Activated naive CD4-positive, alpha-beta T cell treated with anti-CD3 and anti-CD28 coated beads, Interleukin-2, amount 50 U/mL, for 72 hours (primary cell): Measurements from ENCODE around the gene MYDGF. TPM values are rescaled to one million over a fixed set of nuclear protein-coding genes. Genes with fewer than 3 reads are reported as not detected.
A peak's percentile ranks its signal among the peaks of the same experiment; 100 is the strongest.

Experiments
- ATAC-seq, 2 donors: fragments of 150-1000 bp; cut with Tn5 transposase; 2 replicates each; pipeline ENCODE4 v1.10.0; 2021; ENCODE audit warnings: mild to moderate bottlenecking in 2 of 2, moderate library complexity in 2 of 2
- DNase-seq, 2 donors: peaks; one replicate each; pipeline ENCODE4 v3.0.0; 2021 to 2022; ENCODE audit warnings: low spot score in 2 of 2
- H3K27ac Mint-ChIP-seq, 2 donors: one replicate each; pipeline ENCODE4 v1.8.0; 2022; ENCODE audit warnings: mild to moderate bottlenecking in 2 of 2, mixed read lengths in 2 of 2
- H3K36me3 Mint-ChIP-seq, 2 donors: one replicate each; pipeline ENCODE4 v1.8.0; 2022; ENCODE audit warnings: mixed read lengths in 2 of 2
- H3K9me3 Mint-ChIP-seq, 2 donors: one replicate each; pipeline ENCODE4 v1.8.0; 2022; ENCODE audit warnings: mixed read lengths in 2 of 2
- total RNA-seq, 2 donors: library from RNA; stranded (reverse); gene quantifications; one replicate each; pipeline ENCODE4 v1.2.3, GENCODE V29; 2022

MYDGF gene
- total RNA-seq, 2 donors from 2014 or later, result 40.2 to 48.5 TPM

DNA sequence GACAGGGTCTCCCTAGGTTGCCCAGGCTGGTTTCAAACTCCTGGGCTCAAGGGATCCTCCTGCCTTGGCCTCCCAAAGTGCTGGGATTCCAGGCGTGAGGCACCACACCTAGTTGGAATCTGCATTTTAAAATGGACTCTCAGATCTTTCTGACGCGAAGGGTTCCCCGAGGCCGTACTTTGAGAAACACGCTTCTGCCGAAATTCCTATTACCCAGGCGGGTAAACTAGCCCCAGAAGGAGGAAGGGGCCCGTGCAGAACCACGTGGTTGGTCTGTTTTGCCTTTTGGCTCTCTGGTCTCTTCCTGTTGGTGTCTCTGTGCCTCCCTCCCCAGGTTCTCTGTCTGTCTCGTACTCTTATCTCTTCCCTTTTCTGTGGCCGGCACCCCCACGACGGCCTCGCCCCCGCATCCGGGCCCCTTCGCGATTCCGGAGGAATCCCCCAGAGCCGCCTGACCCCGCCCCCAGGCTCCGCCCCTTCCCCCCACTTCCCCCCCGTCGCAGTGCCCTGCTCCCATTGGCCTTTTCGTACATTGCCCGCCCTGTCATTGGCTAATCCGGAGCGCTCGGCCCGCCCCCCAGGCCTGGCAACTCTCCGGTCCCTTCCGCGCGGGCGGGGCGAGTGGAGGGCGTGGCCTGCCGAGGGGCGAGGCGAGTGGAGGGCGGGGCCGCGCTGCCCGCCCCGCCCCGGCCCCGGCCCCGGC, 31.2 kb downstream of the MYDGF start, which contains the start of gene TNFAIP8L1:
TNFAIP8L1 (plus strand) TSS at position 689 of the 703 bp plus-strand sequence. CDS start 12,354 bp downstream, outside the sequence.
- DNase-seq, result peak; percentile 99 to 100
- Mint-ChIP-seq H3K36me3 (peaks cover 0 to 5% of the 10 kb centered on the region in 2 donors), H3K27ac (peak within 1 kb of the TSS; percentile 97 to 99), H3K9me3 (no peaks in the 10 kb centered on the region)
- ATAC-seq, result peak; percentile 88 to 92

DNA sequence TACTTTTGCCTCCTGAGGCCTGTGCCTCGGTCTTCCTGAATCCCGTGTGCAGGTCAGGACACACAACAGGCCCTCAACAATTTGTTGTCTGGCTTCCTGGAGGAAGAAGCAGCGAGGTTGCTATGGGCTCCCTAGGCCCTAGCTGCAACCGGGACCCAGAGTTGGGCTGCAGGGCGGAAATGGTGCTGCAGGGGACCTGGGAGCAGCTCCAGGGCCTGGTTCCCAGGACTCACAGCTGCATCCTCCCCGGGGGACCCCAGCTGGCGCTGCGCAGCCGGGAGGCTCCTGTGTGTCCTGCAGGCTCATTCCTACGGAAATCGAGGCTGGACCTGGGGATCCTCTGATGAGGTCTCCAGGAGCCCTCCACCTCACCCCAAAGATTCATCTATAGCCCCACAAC, 31.8 kb downstream of the MYDGF start:
- no peaks in the 10 kb centered on the region for H3K9me3 Mint-ChIP-seq

DNA sequence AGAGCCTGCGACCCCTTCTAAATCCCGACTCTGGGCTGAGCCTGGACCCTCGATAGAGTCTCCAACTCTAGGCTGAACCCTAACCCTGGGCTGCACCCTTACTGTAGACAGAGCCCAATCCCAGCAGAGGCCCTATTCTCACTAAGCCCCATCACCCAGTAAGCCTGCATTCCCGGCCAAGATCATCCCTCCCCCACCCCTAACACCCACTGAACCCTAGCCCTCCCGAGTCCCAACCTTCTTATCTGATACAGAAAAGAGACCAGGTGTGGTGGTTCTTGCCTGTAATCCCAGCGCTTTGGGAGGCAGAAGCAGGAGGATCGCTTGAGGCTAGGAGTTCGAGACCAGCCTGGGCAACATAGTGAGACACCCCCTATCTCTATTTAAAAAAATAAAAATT, 33.4 kb downstream of the MYDGF start:
- H3K36me3 Mint-ChIP-seq, result peaks cover 0 to 5% of the 10 kb centered on the region in 2 donors
- no peaks in the 10 kb centered on the region for H3K9me3 Mint-ChIP-seq
- H3K27ac Mint-ChIP-seq, result peak overlapping the region in 1 of 2 donors; percentile 39
- DNase-seq (no peak), ATAC-seq (no peak)

More for the DNA sequence above, 31.8 kb downstream of the MYDGF start:
- ATAC-seq, result no peak
- peak overlapping the region; percentile 97 to 99 for H3K27ac Mint-ChIP-seq
- DNase-seq, result no peak
- peaks cover 0 to 5% of the 10 kb centered on the region in 2 donors for H3K36me3 Mint-ChIP-seq

DNA sequence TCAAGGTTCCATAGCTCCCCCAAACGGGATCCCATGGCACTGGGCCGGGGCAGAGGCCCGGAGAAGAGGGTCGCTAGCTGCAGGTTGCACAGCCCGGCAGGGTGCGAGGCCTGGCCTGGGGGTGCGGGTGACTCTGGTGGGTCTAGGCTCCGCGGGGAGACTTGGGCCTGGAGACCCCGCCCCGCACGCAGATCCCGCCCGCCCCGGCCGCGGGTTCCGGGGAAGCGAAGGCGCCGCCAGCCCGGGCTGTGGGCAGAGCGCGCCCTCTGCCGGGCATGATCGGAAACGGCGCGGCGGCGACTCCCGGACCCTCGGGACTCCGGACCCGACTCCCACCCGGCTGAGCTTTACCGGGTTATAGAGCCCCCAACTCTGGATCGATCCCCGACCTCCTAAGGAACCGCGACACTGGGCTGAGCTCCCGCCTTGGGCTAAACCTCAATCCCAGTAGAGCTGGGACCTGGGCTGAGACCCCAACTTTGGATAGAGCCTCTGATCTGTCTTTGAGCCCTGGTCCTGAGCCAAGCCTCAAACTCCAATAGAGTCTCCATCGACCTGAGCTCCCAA, 33.9 kb downstream of the MYDGF start:
- Mint-ChIP-seq H3K27ac (peak overlapping the region in 1 of 2 donors; percentile 39), H3K9me3 (no peaks in the 10 kb centered on the region), H3K36me3 (peaks cover 0 to 5% of the 10 kb centered on the region in 2 donors)
- DNase-seq, result peak; percentile 82 to 91
- peak; percentile 16 to 27 for ATAC-seq

DNA sequence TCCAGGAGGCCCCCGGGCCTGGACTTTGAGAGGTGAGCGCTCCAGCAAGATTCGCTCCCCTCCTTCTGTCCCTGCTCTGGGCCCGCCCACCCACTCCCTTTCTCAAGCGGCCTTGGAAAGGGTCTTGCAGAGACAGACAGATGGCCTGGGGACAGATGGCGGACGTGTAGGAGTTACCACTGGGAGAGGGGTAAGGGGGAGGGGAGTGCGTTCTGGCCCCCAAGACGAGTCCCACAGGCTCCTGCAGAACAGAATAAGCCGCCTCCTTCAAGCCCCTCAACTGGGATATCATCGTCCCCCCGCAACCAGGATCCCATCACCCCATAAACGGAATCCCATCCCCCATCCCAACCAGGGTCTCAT, 34.4 kb downstream of the MYDGF start:
- ATAC-seq (no peak), DNase-seq (no peak)
- peaks cover 0 to 5% of the 10 kb centered on the region in 2 donors for H3K36me3 Mint-ChIP-seq
- H3K27ac Mint-ChIP-seq, result peak overlapping the region in 1 of 2 donors; percentile 39
- H3K9me3 Mint-ChIP-seq, result no peaks in the 10 kb centered on the region

DNA sequence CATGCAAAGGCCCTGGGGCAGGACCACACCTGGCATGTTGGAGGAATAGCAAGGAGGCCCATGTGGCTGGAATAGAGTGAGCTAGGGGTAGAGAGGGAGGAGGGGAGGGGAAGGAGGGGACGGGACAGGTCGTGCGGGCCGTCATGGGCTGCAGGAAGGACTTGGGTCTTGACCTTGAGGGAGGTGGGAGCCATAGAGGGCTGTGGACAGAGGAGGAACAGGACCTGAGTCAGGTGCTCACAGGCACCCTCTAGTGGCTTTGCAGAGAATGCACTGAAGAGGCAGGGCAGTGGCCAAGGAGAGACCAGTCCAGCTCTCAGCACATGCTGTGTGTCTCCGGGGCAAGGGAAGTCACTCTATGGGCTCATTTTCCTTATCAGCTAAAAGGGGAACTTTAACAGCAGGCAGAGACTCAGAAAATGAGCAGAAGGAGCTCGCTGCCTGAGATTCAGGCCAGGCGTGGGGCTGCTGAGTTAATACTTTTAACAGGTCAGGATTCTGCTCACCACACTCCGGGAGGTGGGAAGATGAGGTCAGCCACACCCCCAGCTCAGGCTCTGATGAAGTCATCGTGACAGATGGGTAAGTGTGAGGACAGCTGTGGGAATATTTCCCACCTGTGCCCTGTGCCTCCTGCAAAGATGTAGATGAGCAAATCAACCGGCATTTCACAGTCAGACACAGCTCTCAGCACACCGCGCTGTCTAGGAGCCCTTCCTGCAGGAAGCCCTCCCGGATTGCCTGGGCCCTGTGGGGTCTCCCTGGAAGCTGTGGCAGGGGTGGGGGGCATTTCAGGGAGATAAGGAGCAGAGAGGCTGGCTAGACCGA, 36.8 kb downstream of the MYDGF start:
- peak; percentile 68 to 75 for ATAC-seq
- H3K36me3 Mint-ChIP-seq, result no peaks in the 10 kb centered on the region
- peak overlapping the region; percentile 17 to 77 for H3K27ac Mint-ChIP-seq
- peak; percentile 69 to 72 for DNase-seq
- no peaks in the 10 kb centered on the region for H3K9me3 Mint-ChIP-seq

DNA sequence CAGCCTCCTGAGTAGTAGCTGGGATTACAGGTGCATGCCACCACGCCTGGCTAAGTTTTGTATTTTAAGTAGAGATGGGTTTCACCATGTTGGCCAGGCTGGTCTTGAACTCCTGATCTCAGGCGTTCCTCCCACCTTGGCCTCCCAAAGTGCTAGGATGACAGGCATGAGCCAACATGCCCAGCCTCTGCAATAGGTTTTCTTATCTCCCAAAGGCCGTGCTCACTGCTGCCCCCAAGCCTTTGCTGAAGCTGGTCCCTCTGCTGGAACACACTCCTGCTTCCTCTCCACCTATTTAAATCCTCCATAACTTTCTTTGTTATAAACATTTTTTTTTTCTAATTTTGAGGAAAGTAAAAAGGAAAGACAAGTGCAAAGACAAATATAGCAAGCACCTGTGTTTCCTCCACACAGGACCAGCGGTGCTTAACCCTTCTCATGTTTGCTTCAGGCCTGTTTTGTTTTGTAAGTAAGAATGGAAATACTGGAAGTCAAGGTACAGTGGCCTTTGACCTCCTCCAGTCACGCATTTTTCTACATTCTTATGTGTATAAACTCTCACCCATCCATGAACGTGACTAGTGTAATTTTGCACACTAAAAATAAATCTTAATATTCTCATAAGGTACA, 45.3 kb downstream of the MYDGF start:
- Mint-ChIP-seq H3K27ac (no peak overlapping the region), H3K9me3 (no peaks in the 10 kb centered on the region), H3K36me3 (no peaks in the 10 kb centered on the region)
- DNase-seq (no peak), ATAC-seq (no peak)

DNA sequence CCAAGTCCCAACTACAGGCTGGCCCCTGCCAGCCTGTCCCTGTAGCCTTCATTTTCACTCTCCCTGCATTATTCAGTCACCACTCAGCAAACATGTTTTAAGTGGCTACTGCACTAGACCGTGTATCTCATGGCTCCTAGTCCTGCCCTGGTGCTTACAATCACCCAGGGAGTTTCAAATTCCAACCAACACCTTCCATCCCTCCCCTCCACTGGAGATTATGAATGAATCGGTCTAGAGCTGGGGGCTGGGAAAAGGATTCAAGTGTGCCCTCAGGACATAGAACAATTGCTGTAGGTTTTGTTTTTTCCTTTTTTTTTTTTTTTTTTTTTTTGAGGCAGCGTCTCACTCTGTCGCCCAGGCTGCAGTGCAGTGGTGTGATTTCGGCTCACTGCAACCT, 45.8 kb downstream of the MYDGF start:
- DNase-seq (no peak), ATAC-seq (no peak)
- no peaks in the 10 kb centered on the region for H3K9me3 Mint-ChIP-seq
- no peaks in the 10 kb centered on the region for H3K36me3 Mint-ChIP-seq
- H3K27ac Mint-ChIP-seq, result no peak overlapping the region

DNA sequence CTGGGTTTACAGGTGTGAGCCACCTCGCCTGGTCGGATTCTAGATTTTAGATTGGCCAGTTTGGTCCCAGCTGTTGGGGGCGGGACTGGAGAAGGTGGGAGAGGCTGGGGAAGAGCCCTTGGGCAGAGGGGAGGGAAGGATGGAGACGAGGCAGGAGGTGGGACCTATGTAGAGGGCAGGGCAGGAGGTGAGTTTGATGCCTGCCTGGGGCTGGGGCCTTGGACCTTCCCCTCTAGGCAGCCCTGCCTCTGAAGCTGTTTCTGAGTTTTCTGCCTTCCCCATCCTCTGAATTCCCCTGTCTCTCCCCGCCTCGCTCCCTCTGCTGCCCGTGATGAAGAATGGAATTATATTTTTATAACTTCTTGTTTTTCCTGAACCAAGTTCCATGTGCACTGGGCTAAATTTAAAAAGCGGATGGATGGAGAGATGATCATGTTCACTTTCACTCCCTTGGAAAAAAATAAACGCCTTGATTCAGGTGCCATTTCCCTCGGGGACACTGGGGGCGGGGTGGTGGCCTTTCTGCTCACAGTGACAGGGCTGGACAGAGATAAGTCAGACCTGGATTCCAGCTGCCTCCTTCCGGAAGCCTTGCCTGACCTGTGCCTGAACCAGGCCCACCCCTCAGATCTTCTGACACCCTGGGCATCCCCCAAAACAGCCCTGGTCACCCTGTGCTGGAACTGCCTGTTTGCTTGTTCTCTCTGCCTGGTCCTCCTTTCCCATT, 47.3 kb downstream of the MYDGF start:
- ATAC-seq, result no peak
- no peaks in the 10 kb centered on the region for H3K36me3 Mint-ChIP-seq

DNA sequence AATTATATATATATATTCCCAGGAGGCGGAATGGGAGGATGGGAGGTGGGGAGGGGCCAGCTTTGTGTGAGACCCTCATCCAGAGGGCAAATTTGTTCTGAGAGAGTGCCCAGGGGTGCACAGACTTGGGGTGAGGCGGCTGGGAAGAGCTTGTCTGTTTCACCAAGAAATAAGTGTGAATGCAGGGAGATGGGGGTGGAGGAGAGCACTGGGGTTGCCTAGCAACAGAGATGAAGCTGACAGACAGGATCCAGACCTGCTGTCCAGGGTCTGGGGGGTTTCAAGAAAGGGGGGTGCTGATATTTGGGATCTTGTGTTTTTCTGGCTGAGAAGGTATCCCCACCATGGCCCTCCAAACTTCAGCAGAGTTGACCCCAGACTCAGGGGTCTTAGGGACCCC, 49.5 kb downstream of the MYDGF start:
- Mint-ChIP-seq H3K9me3 (no peaks in the 10 kb centered on the region), H3K36me3 (no peaks in the 10 kb centered on the region), H3K27ac (no peak overlapping the region)
- DNase-seq (no peak), ATAC-seq (no peak)

More for the DNA sequence above, 47.3 kb downstream of the MYDGF start:
- no peak for DNase-seq
- H3K9me3 Mint-ChIP-seq, result no peaks in the 10 kb centered on the region
- no peak overlapping the region for H3K27ac Mint-ChIP-seq

DNA sequence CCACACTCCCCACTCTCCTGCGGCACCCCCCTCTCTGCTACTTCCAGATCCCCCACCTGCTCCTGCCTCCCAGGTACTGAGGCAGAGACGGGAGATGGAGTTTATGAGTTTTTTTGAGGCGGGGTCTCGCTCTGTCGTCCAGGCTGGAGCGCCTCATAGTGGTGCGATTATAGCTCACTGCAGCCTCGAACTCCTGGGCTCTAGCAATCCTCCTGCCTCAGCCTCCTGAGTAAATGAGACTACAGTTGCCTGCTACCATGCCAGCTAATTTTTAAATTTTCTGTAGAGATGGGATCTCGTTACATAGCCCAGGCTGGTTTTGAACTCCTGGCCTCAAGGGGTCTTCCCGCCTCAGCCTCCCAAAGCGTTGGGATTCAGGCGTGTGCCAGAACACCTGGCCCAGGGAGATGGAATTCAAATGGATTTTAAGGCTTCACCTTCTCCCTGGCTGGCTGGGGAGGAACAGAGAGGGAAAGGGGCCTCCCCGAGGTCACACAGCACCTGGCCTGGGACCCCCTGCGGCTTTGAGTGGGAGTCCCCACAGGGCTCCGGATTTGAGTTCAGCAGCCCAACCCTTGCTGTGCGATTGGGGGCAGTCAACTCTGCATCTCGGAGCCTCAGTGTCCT, 50.4 kb downstream of the MYDGF start:
- H3K36me3 Mint-ChIP-seq, result no peaks in the 10 kb centered on the region
- H3K27ac Mint-ChIP-seq, result no peak overlapping the region
- H3K9me3 Mint-ChIP-seq, result no peaks in the 10 kb centered on the region
- DNase-seq (no peak), ATAC-seq (no peak)

DNA sequence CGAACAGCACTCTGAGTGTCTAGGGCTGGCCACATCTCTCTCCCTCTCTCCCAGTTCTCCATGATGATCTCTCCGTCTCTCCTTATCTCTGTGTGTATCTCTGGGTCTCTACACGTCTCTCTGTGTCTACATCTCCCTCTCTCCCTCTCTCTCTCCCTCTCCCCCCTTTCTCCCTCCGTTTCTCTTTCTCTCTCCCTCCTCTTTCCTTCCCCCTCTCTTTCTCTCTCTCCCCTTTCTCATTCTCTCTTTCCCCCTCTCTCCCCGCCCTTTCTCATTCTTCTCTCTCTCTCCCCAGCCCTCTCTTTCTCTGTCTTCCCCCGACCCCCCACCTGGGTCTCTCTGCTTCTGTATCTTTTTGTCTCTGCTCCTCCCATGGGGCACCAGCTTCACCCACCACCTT, 52.1 kb downstream of the MYDGF start:
- no peak overlapping the region for H3K27ac Mint-ChIP-seq
- H3K9me3 Mint-ChIP-seq, result no peaks in the 10 kb centered on the region
- ATAC-seq (no peak), DNase-seq (no peak)
- H3K36me3 Mint-ChIP-seq, result no peaks in the 10 kb centered on the region

DNA sequence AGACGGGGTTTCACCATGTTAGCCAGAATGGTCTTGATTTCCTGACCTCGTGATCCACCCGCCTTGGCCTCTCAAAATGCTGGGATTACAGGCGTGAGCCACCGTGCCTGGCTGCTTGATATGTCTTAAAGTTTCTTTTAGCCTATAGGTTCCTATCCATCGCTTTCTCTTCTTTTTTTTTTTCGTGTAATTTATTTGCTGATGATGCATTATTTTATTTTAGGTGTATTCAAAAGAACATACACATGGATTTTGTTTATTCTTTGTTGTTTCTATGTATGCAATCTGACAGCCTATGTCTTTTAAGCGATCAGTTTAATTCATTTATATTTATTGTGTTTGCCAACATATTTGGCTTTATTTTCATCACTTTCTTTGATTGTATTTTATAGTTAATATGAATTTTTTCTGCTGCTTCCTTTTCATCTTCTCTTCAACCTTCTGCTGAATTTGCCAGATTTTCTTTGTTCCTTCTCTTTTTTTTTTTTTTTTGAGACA, 56.8 kb downstream of the MYDGF start:
- DNase-seq (no peak), ATAC-seq (no peak)
- no peaks in the 10 kb centered on the region for H3K9me3 Mint-ChIP-seq
- H3K27ac Mint-ChIP-seq, result no peak overlapping the region
- H3K36me3 Mint-ChIP-seq, result no peaks in the 10 kb centered on the region

DNA sequence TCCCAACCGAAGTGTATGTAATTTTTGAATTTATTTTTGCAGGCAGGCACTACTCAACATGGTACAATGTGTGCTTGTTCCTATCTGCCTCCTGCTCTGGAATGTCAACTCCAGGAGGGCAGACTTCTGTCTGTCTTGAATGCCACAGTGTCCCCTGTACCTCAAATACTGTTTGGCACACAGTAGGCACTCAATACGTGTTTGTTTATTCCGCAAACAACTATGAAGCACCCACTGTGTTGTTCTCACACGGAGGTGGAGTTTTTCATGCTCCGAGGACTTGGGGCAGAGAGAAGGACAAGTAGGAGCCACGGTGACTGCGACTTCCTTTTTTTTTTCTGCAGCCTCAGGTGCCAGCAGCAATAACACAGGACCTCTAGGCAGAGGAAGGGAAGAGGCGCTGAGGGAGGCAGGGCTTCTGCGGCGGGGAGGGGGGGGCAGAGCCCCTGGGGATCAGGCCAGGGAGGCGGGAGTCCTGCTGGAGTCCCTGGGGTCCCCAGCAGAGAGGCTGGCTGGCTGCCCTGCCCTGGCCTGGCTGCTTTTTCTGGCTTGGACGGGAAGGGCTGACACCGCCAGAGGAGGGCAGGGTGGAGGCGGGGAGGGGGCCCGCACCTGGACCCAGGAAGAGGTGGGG, 60.1 kb downstream of the MYDGF start:
- H3K9me3 Mint-ChIP-seq, result no peaks in the 10 kb centered on the region
- no peaks in the 10 kb centered on the region for H3K36me3 Mint-ChIP-seq
- ATAC-seq (no peak), DNase-seq (no peak)
- H3K27ac Mint-ChIP-seq, result no peak overlapping the region
